GM23338 (cell line): ENCODE measurements around the gene HNRNPM.

Experiments used
- CREB1 ChIP-seq: fragments of 250-450 bp; sonication (Bioruptor Pico); IDR thresholded peaks from 2 replicates; pipeline ENCODE4 v1.5.0; 2020; ENCODE audit warnings: low read depth, mild to moderate bottlenecking, moderate library complexity
- EZH2 ChIP-seq: fragments of 200-600 bp; sonication (generic); IDR thresholded peaks from one replicate; pipeline ENCODE4 v1.8.0; 2017; ENCODE audit warnings: antibody characterized with exemption, mild to moderate bottlenecking, low read depth; ENCODE audit not compliant: unreplicated experiment
- EZH2phosphoT487 ChIP-seq: fragments of 200-600 bp; sonication (generic); IDR thresholded peaks from one replicate; pipeline ENCODE4 v1.8.1; 2018; ENCODE audit warnings: antibody characterized with exemption; ENCODE audit not compliant: unreplicated experiment
- JUNB ChIP-seq: IDR thresholded peaks from one replicate; pipeline ENCODE4 v1.6.1; 2016; ENCODE audit warnings: antibody characterized with exemption; ENCODE audit not compliant: unreplicated experiment
- NANOG ChIP-seq: IDR thresholded peaks from 2 replicates; pipeline ENCODE4 v1.6.1; 2016; ENCODE audit warnings: antibody characterized with exemption, borderline replicate concordance
- POLR2AphosphoS5 ChIP-seq: IDR thresholded peaks from 2 replicates; pipeline ENCODE4 v1.6.1; 2016; ENCODE audit warnings: antibody characterized with exemption, low read depth
- ZNF114 ChIP-seq: fragments of 250-450 bp; sonication (Bioruptor Pico); IDR thresholded peaks from 2 replicates; pipeline ENCODE4 v1.5.0; 2020; ENCODE audit warnings: mild to moderate bottlenecking, moderate library complexity
- ZNF331 ChIP-seq: fragments of 250-450 bp; sonication (Bioruptor Pico); IDR thresholded peaks from 2 replicates; pipeline ENCODE4 v1.5.0; 2020; ENCODE audit warnings: low read depth, mild to moderate bottlenecking, moderate library complexity
- TF ChIP-seq, protein P1 (sequence below), 2 experiments: fragments of 200-600 bp in 1 of 2; sonication (generic) in 1 of 2; conservative IDR thresholded peaks; 2 replicates each; pipeline versions ENCODE4 v1.5.1 to v1.6.1; 2016 to 2017; ENCODE audit warnings: antibody characterized with exemption in 2 of 2, low read depth in 2 of 2, mild to moderate bottlenecking in 2 of 2, moderate library complexity in 1 of 2
- TF ChIP-seq, protein P2 (sequence below): IDR thresholded peaks from one replicate; pipeline ENCODE4 v1.6.1; 2018; ENCODE audit warnings: antibody characterized with exemption; ENCODE audit not compliant: unreplicated experiment
- TF ChIP-seq, protein P3 (sequence below): IDR thresholded peaks from 2 replicates; pipeline ENCODE4 v1.6.1; 2016; ENCODE audit warnings: antibody characterized with exemption

DNA sequence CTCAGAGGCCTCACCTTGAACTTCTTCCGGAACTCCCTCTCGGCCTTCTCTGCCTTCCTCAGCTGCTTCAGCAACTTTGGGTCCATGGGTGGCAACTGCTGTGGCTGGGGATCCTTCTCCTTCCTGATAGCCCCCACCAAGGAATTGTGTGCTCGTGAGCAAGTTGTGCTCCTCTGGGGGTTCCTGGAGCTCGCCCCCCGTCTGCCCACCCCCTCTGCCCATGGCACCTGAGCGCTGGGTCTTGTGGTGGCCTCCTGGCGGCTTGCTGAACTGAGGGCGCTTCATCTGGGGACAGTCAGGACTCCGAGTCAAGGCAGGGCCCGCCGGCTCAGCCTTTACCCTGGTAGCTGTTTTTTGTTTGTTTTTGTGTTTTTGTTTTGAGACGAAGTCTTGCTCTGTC lies 46.1 kb downstream of the HNRNPM start:
- TF ChIP-seq, protein P1, sequence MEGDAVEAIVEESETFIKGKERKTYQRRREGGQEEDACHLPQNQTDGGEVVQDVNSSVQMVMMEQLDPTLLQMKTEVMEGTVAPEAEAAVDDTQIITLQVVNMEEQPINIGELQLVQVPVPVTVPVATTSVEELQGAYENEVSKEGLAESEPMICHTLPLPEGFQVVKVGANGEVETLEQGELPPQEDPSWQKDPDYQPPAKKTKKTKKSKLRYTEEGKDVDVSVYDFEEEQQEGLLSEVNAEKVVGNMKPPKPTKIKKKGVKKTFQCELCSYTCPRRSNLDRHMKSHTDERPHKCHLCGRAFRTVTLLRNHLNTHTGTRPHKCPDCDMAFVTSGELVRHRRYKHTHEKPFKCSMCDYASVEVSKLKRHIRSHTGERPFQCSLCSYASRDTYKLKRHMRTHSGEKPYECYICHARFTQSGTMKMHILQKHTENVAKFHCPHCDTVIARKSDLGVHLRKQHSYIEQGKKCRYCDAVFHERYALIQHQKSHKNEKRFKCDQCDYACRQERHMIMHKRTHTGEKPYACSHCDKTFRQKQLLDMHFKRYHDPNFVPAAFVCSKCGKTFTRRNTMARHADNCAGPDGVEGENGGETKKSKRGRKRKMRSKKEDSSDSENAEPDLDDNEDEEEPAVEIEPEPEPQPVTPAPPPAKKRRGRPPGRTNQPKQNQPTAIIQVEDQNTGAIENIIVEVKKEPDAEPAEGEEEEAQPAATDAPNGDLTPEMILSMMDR (conservative IDR thresholded peaks at IDR 0.05; ENCODE audit: low read depth in 2 of 2) = no peak
- no peak for TF ChIP-seq POLR2AphosphoS5
- TF ChIP-seq EZH2 = no peak
- TF ChIP-seq, protein P2, sequence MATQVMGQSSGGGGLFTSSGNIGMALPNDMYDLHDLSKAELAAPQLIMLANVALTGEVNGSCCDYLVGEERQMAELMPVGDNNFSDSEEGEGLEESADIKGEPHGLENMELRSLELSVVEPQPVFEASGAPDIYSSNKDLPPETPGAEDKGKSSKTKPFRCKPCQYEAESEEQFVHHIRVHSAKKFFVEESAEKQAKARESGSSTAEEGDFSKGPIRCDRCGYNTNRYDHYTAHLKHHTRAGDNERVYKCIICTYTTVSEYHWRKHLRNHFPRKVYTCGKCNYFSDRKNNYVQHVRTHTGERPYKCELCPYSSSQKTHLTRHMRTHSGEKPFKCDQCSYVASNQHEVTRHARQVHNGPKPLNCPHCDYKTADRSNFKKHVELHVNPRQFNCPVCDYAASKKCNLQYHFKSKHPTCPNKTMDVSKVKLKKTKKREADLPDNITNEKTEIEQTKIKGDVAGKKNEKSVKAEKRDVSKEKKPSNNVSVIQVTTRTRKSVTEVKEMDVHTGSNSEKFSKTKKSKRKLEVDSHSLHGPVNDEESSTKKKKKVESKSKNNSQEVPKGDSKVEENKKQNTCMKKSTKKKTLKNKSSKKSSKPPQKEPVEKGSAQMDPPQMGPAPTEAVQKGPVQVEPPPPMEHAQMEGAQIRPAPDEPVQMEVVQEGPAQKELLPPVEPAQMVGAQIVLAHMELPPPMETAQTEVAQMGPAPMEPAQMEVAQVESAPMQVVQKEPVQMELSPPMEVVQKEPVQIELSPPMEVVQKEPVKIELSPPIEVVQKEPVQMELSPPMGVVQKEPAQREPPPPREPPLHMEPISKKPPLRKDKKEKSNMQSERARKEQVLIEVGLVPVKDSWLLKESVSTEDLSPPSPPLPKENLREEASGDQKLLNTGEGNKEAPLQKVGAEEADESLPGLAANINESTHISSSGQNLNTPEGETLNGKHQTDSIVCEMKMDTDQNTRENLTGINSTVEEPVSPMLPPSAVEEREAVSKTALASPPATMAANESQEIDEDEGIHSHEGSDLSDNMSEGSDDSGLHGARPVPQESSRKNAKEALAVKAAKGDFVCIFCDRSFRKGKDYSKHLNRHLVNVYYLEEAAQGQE = no peak
- TF ChIP-seq JUNB = no peak
- TF ChIP-seq, protein P3, sequence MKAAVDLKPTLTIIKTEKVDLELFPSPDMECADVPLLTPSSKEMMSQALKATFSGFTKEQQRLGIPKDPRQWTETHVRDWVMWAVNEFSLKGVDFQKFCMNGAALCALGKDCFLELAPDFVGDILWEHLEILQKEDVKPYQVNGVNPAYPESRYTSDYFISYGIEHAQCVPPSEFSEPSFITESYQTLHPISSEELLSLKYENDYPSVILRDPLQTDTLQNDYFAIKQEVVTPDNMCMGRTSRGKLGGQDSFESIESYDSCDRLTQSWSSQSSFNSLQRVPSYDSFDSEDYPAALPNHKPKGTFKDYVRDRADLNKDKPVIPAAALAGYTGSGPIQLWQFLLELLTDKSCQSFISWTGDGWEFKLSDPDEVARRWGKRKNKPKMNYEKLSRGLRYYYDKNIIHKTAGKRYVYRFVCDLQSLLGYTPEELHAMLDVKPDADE = no peak
- no peak for TF ChIP-seq EZH2phosphoT487
- no peak for TF ChIP-seq CREB1 (CRISPR knock-in tag)
- no peak for TF ChIP-seq NANOG
- no peak for TF ChIP-seq ZNF114 (CRISPR knock-in tag)
- no peak for TF ChIP-seq ZNF331
